Stomach (tissue), 4 donors: Measurements from ENCODE around the gene KHSRP.

ENCODE experiments used
- CTCF ChIP-seq, 7 experiments: fragments of 450-650 bp in 4 of 7; fragments of 200-600 bp in 3 of 7; sonication (generic) in 3 of 7; IDR thresholded peaks; one replicate each; pipeline ENCODE4 v1.5.1; 2016 to 2019; ENCODE audit warnings: antibody characterized with exemption in 7 of 7, control low read depth in 2 of 7, mild to moderate bottlenecking in 1 of 7
- EP300 ChIP-seq: sonication (generic); formaldehyde crosslinking; IDR thresholded peaks from one replicate; pipeline ENCODE4 v1.6.1; 2017; ENCODE audit warnings: antibody characterized with exemption
- POLR2A ChIP-seq, 4 donors: fragments of 450-650 bp; IDR thresholded peaks; one replicate each; pipeline ENCODE4 v1.6.1; 2016; ENCODE audit warnings: antibody characterized with exemption in 4 of 4, control low read depth in 2 of 4, mild to moderate bottlenecking in 1 of 4, moderate library complexity in 1 of 4
- POLR2AphosphoS5 ChIP-seq, 3 donors: sonication (generic); formaldehyde crosslinking; IDR thresholded peaks; one replicate each; pipeline ENCODE4 v1.6.1; 2016; ENCODE audit warnings: antibody characterized with exemption in 3 of 3

- TF ChIP-seq CTCF (IDR thresholded peaks at IDR 0.05) = no peak
- TF ChIP-seq POLR2A (IDR thresholded peaks at IDR 0.05) = no peak
- no peak for TF ChIP-seq EP300
- no peak for TF ChIP-seq POLR2AphosphoS5 (IDR thresholded peaks at IDR 0.05)
Measured at GRCh38 chr19:6452899-6453298, 28.3 kb upstream of the KHSRP start.
